OCI-M2 (cell line): ENCODE measurements around the gene MYH9.

Experiments
- DNase-seq: peaks from one replicate; lab custom pipeline; 2025; ENCODE audit not compliant: unreplicated experiment; lab: John Stamatoyannopoulos, UW

MYH9 gene

DNA sequence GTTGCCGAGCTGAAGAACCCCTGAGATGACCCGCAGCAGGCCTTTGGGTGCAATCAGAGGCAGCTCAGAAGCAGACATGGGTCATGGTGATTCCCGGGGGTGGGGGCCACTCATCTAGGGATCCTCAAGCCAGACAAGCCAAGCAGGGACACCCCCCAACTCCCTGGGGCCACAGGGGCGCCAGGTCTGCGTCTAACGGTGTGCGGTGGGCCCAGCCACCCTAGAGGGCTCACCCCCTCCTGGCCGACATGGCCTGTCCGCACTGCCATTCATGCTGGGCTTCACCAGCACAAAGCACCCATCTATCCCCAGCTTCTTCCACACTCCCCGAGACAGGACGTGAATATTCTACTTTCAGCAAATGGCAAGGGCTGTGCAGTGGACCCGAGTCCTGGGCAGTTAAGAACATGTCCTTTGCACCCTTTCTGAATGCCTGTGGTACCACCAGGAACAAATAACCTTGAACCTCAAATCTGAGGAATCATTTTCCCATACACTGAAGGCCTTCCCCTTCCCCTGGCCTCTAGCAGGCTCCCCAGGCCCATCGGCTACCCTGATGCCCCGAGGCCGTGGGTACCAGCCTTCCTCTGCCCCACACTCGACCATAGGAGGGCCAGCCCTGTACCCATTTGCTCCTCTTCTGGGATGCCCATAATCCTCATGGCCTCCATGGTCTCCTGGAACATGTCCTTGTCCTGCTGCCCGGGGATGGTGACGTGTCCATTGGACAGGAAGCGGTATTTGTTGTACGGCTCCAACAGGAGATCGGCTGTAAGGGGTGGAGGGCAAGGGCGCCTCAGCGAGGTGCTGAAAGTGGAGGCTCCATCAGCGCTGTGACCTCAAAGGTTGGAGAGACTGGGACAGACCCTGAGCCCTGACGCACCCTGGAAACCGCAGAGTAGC lies 67.9 kb downstream of the MYH9 start:
- DNase-seq, result no peak

- DNase-seq, result no peak
These were observed 69.3 kb downstream of the MYH9 start for GRCh38 chr22:36318442-36318841.

DNA sequence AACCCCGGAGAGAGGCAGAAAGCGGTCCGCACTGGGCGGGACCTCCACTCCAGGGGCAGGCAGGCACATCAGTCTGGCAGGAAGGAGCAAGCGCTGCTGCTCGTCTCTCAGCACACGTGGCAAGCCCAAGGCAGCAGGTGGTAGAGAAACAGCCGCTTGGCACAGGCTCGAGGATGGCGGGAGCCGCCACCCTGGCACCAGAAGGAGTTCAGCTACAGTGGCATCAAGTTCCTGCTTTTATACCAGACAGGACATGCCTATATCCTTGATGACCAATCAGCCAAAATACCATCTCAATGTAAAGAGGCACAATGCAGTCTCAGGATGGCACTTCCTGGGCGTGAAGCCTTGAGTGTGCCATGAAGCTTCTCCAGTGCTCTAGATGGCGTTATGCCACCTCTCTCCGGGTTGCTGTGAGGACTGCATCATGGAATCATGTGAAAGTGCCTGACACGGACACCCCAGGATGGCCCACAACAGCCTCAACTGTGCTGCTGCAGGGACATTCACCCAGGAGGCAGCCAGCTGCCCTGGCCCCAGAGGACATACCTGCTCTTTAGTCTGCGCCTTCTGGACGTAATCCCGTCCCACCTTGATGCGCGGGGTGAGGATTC lies 70.0 kb downstream of the MYH9 start:
- no peak for DNase-seq

- no peak for DNase-seq
These were observed 71.3 kb downstream of the MYH9 start for GRCh38 chr22:36316419-36316818.

DNA sequence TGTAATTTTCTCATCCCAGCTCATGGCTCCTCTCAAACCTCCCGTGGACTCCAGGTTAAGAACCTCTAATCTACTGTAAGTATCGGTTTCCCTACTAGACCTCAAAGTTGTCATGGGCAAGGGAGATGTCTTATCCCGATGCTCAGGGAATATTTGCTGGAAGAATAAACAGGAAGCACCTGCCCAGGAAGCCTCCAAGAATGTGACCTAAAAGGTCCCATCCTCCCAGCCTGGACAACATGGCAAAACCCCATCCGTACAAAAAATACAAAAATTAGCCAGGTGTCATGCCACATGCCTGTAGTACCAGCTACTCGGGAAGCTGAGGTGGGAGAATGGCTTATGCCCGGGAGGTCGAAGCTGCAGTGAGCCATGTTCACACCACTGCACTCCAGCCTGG lies 72.4 kb downstream of the MYH9 start:
- DNase-seq, result no peak

- DNase-seq, result no peak
These were observed 76.2 kb downstream of the MYH9 start for GRCh38 chr22:36311386-36312085.

GRCh38 chr22:36308880-36309279 lies 78.9 kb downstream of the MYH9 start:
- no peak for DNase-seq

DNA sequence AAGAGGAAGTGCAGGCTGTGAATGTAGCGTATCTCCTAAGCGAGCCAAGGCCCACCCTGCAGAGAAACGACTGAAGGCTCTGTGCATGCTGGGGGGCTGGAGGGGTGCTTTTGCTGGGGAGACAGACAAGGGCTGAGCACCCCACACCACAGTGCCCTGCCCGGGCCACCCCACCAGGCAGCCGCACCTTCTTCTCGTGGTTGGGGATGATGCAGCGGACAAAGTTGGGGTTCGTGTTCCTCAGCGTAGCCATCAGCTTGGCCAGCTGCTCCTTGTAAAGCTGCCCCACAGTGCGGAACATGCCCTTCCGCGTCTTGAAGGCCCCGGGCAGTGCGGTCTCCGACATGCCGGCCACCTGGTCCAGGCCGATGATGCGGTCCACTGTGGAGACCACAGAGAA lies 81.5 kb downstream of the MYH9 start:
- DNase-seq, result no peak

DNA sequence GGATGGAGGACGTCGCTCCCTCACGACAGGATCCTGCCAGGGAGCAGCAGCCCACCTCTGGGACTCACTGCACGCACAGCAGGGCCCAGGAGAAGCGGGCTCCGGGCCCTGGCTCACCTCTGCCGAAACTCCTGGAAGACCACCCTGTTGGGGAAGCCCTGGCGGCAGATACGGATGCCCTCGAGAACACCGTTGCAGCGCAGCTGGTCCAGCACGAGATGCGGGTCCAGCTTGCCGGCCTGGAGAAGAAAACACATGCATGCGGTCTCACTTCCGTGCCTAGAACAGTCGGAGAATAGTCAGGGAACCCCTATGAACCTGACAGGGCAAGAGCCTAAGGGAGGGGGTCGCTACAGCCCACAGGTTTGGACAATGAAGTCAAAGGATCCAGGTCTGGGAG lies 82.0 kb downstream of the MYH9 start:
- DNase-seq, result no peak

- no peak for DNase-seq
These were observed 83.3 kb downstream of the MYH9 start for GRCh38 chr22:36304429-36304828.

DNA sequence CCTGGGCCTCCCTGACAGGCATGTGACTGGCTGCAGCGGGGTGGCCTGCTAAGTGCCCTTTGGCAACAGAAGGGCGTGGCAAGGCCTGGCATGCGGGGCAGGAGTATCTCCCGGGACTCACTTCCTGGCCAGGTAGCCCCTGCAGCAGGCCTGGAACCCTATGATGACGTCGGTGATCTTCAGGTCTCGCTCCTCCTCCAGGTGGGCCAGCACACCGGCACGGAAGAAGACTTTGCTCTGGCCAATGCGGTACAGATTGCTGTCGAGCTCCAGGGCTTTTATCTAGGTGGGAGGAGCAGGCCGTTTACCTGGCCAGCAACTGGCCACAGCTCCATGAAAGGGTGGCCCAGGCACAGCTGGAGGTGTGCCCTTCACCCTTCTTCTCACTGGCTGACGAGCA lies 83.9 kb downstream of the MYH9 start:
- no peak for DNase-seq

DNA sequence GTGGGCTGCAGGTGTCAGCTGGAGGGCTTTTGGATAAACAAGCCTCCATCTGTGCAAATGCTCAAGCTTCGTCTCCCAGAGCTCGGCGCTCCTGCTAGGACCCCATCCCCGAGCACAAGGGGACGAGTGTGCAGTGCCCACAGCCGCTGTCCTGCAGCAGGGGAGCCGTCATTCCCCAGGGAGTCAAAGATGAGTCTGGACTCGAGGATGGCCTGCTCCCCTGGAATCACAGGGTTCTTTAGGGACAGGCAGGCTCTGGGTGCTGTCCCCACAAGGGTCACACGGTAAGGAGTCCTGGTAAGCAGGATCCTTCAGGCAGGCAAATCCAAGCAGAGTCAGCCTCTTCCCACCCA lies 84.7 kb downstream of the MYH9 start:
- no peak for DNase-seq

GRCh38 chr22:36302439-36303114 lies 85.2 kb downstream of the MYH9 start:
- no peak for DNase-seq

GRCh38 chr22:36301851-36302250 lies 85.9 kb downstream of the MYH9 start:
- no peak for DNase-seq

DNA sequence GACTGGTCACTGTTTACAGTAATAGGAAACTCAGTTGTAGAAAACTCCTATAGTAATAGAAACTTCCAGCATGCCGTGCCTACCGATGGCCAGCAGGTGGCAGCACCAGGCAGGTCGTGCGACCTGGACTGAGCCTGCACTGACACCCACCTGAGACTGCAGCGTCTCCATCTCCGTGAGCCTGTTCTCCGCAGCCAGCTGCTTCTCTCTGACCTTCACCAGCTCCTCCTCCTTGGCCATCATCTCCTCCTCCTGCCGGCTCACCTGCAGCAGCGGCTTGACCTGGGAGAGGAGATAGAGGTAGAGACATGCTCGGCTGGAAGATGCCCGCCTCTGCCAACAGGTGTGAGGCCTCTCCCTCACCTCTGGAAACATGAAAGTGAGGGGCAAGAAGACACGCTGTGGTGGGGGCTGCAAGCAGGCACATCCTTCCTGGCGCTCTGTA lies 86.4 kb downstream of the MYH9 start:
- DNase-seq, result no peak

DNA sequence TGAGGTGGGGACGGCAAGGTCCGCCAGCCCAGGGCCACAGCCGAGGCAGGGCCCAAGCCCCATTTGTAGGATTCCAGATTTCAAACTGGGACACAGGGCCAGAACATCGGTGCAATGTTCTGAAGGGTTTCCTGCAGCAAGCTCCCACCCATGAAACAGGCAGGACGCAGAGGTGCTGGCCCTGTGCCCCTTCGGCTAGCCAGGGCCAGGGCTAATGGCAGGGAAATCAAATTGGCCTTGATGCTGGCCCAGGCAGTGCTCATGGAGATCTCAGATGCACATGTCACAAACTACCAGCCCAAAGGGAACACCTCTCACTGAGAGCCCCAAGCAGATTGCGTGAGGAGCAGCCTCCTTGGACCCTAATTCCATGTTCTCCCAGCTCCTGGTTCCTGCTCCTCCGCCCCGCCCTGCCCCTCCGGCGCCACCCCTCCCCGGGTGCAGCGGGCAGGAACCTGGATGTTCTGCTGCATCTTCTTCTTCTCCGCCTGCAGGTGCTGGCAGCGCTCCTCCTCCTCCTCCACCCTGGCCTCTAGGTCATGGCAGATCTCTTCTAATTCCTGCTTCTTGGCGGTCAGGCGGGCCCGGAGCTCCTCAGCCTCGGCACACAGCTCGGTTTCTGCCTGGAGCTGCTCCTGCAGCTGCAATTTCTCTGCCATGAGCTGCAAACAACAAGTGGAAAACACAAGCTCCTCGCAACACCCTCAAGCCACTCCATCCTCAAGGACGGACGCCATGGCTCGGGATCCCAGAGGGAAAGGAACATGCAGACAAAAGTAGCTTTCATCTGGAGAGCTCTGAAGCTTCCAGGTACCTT lies 87.2 kb downstream of the MYH9 start:
- DNase-seq, result no peak

DNA sequence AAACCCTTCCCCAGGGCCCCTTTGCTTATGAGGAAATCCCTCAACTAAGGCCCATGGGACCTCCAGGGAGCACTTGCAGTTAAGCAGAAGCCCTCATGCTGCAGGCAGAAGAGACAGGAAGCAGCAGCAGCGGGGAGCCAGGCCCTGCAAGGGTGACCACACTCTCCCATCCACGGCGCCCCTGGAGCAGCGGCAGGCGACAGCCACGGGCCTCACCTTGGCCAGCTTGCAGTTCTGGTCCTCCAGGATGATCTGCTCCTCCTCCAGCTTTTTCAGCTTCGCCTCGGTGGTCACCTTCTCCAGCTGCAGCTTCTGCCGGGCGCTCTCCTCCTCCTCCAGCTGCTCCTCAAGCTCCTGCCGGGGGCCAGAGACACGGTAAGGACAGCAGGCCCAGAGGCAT lies 87.9 kb downstream of the MYH9 start:
- no peak for DNase-seq

- no peak for DNase-seq
These were observed 88.5 kb downstream of the MYH9 start for GRCh38 chr22:36299295-36299694.

- no peak for DNase-seq
These were observed 89.2 kb downstream of the MYH9 start for GRCh38 chr22:36298601-36299000.

- no peak for DNase-seq
These were observed 89.6 kb downstream of the MYH9 start for GRCh38 chr22:36298118-36298517.

DNA sequence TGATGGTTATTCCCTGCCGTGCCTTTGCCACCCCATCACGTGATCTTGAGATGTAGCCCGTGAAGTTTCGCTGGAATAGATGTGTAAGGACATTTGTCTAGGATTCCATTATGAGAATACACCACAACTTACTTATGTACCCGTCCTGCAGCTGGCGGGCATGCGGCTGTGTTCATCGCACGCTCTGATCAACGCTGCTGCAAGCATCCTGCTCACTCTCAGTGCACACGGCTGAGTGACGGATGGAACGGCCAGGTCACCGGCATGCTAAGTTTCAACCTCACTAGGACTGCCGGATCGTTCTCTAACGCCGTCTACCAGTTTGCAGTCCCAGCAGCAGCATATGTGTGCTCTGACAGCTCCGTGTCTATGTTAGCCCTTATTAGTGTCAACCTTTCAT lies 90.2 kb downstream of the MYH9 start:
- no peak for DNase-seq
